DMS114 treated with DMSO at 0.1 percent for 48 hours (cell line): ENCODE results near the gene NEU4.
"Not testable (repeated sequence)": the region's sequence is repeated elsewhere in the genome, so short reads cannot be mapped to it uniquely, and the experiment has no call there.

Source experiments
- DNase-seq: peaks from one replicate; lab custom pipeline; 2025; ENCODE audit not compliant: unreplicated experiment; lab: John Stamatoyannopoulos, UW

The NEU4 gene

GRCh38 chr2:241833101-241833663, 24.2 kb downstream of the NEU4 start:
- DNase-seq = no peak

GRCh38 chr2:241833756-241834526, 24.9 kb downstream of the NEU4 start:
- DNase-seq = not testable (repeated sequence)

GRCh38 chr2:241834527-241835210, 25.7 kb downstream of the NEU4 start:
- no peak for DNase-seq

GRCh38 chr2:241835611-241836010, 26.6 kb downstream of the NEU4 start:
- DNase-seq = no peak

GRCh38 chr2:241836292-241836691, 27.3 kb downstream of the NEU4 start:
- peak; percentile 11 for DNase-seq

- DNase-seq = no peak
Observed at GRCh38 chr2:241837197-241837965, 28.4 kb downstream of the NEU4 start.

GRCh38 chr2:241841181-241842066, 32.4 kb downstream of the NEU4 start:
- DNase-seq = no peak

- no peak for DNase-seq
Observed at GRCh38 chr2:241842067-241842415, 33.0 kb downstream of the NEU4 start.

- DNase-seq = no peak
Observed at GRCh38 chr2:241842620-241843211, 33.7 kb downstream of the NEU4 start.

- no peak for DNase-seq
Observed at GRCh38 chr2:241843321-241844065, 34.5 kb downstream of the NEU4 start.

- no peak for DNase-seq
Observed at GRCh38 chr2:241844066-241844728, 35.2 kb downstream of the NEU4 start.

- no peak for DNase-seq
Observed at GRCh38 chr2:241844831-241845578, 36.0 kb downstream of the NEU4 start.

GRCh38 chr2:241846406-241846805, 37.4 kb downstream of the NEU4 start:
- no peak for DNase-seq

GRCh38 chr2:241848761-241849615, 40.0 kb downstream of the NEU4 start:
- no peak for DNase-seq

GRCh38 chr2:241849616-241850543, 40.9 kb downstream of the NEU4 start:
- DNase-seq = no peak
